ENCODE data around the gene TTC23. TPM values are rescaled to one million over a fixed set of nuclear protein-coding genes. Genes with fewer than 3 reads are reported as not detected.
A peak's percentile ranks its signal among the peaks of the same experiment; 100 is the strongest.

TTC23 gene
- total RNA-seq, 2 donors from 2014 or later, result 16.0 to 18.6 TPM

DNA sequence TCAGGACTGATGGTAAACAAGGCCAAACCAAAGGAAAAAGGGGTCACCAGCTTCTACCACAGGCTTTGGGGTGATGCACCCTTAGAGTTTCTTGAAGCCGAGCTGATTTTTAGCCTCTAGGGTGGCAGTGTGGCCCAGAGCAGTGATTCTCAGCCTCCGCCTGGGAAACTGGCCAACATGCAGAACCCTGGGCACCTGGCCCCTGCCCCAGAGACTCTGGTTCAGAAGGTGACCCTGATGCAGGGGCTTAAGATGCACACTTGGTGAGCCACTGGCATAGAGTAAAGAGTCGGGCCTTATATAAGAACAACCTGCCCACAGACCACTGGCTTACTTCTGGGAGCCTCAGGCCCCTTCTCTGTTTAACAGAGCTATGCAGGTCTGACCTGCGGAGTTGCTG, 100.0 kb downstream of the TTC23 start:
- intact Hi-C loops (cut with DNase I, micrococcal nuclease), result no loop called here
- ATAC-seq (no peak), DNase-seq (no peak)

DNA sequence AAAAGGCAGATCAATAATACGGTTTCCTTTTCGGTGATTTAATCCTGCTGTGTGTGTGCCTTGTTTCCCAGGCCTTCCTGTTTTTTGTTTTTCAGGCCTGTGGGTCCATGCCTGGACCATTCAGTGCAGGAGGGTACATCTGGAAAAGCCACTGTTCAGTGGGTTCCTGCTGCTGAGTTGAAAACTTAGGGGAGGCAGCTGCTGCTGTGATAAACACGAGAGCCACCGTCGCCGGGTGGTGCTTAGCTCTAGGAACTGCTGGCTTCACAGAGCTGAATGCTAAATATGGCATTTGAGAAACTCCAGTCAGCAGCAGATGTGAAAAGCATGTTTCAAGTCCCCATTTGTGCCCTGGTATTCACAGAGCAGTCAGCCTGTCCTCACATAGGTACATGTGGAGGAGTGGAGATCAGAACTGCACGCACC, 100.5 kb downstream of the TTC23 start:
- intact Hi-C loops (cut with DNase I, micrococcal nuclease), result no loop called here
- DNase-seq (no peak), ATAC-seq (no peak)

DNA sequence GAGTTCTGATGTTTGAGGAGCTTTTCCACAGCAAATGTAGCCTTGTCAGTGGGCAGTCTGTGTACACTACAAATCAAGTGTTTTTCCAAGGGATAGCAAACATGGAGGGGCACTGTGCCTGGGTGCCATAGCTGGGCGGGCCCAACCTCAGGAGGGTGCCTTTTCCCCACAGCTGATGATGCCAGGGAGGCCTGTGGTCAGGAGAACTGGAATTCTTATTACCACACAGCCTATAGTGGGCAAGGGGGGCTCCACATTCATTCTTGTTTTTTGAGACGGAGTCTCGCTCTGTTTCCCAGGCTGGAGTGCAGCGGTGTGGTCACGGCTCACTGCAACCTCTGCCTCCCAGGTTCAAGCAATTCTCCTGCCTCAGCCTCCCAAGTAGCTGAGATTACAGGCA, 102.7 kb downstream of the TTC23 start:
- ATAC-seq (no peak), DNase-seq (no peak)
- intact Hi-C loops (cut with DNase I, micrococcal nuclease), result no loop called here

DNA sequence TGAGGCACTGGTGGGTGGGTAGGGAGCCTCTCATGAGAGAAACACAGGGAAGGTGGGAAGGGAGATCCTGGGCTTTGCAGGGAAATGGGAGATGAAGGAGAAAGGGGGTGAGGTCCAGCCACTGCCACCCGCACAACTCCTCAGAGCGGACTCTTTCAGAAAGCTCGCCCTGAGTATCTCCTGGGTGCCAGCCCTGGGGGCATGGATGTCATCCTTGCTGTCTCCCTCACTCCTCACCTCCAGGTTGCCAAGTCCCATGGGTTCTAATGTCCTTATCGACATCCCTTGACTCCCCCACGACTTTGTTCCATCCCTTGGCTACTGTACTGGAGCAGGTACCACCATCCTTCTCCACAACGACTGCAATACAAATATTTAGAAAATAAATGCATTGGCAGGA, 103.6 kb downstream of the TTC23 start:
- ATAC-seq (no peak), DNase-seq (no peak)
- intact Hi-C loops (cut with DNase I, micrococcal nuclease), result no loop called here

DNA sequence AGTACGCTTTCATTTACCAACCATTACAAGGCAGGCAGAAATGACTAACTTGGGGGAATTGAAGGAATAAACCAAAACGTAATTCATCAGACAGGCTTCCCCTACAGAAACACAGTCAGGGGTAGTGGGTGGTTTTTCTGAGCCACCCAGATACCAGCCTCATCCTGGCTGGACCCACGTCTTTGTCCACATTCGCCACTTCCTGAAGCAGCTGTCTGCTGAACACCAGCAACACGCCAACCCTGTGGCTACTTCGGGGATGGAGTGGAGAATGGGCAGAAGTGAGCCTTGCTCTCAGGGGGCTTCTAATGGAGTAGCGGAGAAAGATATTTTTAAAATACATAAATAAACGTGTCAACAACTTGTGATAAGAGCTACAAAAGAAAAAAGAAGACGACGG, 104.4 kb downstream of the TTC23 start:
- ATAC-seq (no peak), DNase-seq (no peak)
- intact Hi-C loops (cut with DNase I, micrococcal nuclease), result no loop called here

DNA sequence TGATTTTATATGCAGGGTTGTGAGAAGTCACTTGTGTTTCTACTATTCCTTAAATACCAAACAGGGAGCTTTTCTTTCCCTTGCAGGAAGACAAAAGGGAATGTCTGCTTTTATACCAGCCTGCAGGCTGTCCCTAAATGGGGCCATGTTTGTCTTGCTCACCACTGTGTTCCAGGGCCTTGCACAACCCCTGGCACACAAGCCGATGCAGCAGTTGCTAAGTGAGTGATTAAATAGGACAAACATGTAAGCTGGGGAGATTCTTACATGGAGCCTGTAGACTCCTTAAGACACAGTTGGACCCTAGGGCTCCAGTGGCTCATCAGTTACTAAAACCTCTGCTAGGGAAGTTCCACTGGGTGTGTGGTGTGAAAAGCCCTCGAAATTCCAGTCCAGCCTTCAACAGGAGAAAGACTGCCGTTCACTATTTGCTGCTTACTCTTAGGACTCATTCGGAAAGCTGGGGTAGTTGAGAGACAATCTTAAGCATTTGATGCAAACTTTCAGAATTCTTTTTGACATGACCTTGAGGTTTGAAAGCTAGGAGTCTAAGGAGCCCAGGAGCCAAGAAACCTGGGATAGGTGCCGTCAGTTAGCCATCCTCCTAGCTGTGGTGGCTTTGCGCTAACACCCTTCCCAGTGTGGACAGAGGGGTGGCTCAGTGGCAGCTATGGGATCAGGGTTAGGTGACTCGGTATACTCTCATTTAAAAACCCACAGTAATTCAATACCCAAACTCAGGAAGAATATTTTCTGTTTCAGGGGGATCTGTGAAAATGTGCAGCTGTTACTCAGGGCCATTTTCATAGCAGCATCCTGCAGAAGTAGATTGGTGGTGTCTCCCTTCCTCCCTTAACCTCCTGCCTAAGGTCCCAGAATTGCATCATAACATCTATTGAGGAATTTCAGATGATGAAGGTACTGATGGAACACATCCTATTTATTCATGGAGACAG, 105.4 kb downstream of the TTC23 start:
- ATAC-seq (peak; percentile 71), DNase-seq (peak; percentile 30 to 64)
- intact Hi-C loops (cut with DNase I, micrococcal nuclease), result no loop called here

DNA sequence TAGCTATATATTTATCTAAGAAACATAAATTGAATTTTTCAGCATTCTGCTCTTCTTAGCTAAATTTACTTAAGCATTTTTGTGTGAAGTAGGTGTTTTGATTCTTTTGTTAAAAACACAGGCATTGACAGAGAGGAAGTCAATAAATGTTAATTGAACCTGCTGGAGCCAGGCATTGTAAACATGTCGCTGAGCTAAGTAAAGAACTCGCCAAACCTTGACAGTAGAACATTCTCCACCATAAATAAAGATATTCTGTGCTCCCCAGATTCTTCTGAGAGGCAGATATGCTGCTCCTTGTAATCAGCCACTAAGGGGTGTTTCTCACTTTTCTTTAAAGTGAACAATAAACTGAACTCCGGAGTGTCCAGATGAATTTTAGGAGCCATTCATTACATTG, 106.1 kb downstream of the TTC23 start:
- DNase-seq (no peak), ATAC-seq (peak; percentile 86)
- intact Hi-C loops (cut with DNase I, micrococcal nuclease), result no loop called here

DNA sequence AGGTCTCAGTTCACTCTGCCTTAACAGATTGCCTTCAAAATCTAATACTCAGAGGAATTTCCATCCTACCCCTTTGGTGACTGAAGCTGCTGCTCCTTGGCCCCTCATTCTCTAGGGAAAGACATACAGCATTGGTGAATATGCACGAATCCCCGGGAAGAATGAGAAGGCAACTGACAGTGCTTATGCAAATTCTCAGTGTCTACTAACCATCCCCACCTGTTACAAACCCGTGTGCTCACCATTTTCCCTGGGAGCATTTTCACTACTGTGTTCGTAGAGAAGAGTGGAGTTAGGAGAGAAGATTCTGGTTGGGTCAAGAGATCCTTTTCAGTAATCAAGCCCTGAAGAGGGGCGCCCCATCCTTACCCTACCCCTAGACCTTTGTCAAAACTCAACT, 106.8 kb downstream of the TTC23 start:
- intact Hi-C loops (cut with DNase I, micrococcal nuclease), result no loop called here
- DNase-seq (no peak), ATAC-seq (no peak)

DNA sequence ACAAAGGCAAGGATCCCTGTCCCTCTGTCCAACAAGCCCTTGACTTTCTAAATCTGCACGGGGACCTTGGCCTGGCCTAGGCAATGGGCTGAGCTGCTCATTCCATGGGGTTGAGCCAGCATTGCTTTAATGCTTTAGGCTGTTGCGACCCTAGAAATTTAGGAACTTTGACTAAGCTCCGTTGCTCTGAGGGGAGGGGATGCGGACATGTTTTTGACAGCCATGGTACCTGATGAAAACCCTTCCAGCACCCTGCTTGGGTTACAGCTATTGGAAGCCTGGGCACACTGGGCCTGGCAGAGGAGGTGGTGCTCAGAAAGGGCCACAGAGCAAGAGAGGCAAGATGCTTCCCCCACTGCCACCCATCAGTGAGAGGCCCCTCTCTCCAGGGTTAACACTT, 107.4 kb downstream of the TTC23 start:
- ATAC-seq (no peak), DNase-seq (no peak)
- intact Hi-C loops (cut with DNase I, micrococcal nuclease), result no loop called here

DNA sequence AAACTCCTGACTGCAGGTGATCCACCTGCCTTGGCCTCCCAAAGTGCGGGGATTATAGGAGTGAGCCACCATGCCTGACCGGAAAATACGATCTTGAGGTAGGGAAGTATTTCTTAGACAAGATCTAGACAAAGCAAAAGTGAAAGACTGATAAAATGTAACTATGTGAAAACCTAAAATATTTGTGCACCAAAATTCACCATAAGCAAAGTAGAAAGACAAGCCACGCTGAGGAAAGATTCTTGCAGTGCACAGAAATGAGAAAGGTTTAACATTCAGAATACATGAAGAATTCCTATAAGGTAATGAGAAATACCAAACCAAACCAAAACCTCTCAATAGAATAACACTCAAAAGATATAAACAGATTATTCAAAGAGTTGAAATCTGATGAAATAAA, 108.8 kb downstream of the TTC23 start:
- DNase-seq, result no peak
- no peak for ATAC-seq
- intact Hi-C loops (cut with DNase I, micrococcal nuclease), result no loop called here

DNA sequence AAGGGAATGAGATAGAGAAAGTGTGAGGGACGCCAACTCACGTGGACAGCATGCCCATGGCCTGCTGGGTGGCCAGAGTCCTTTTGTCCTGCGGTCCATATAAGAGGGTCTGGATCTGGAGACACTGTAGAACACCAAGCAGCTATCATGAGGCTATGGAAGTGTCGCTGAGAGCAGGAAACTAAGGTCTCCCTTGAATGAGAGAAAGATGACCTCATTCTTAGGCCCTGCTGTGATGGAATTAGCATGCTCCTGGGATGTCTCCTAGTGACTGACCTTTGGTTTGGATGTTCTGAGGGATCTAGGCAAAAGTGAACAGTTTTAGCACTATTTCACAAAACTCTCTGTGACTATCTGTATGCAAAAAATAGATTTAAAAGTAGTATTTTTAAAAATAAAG, 110.1 kb downstream of the TTC23 start:
- intact Hi-C loops (cut with DNase I, micrococcal nuclease), result no loop called here
- ATAC-seq, result no peak
- no peak for DNase-seq

DNA sequence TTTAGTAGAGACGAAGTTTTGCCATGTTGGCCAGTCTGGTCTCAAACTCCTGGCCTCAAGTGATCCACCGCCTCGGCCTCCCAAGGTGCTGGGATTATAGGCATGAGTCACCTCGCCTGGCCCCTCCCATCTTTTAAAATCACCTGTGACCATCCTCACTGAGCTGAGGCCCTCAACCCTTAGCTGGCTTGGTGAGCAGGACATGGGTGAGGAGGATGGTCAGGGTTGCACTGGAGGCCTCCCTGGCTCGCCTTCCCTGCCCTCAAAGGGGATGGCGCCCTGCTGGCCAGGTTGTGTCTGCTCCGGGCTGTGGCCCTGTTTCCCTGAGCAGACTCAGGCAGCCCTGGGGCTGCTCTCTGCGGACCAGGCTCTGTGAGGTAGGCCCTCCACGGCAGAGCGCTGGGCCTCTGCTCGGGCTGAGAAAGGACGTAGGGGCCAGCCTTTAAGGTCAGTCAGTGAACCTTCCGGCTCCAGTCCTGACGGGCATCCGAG, 110.8 kb downstream of the TTC23 start:
- intact Hi-C loops (cut with DNase I, micrococcal nuclease), result no loop called here

DNA sequence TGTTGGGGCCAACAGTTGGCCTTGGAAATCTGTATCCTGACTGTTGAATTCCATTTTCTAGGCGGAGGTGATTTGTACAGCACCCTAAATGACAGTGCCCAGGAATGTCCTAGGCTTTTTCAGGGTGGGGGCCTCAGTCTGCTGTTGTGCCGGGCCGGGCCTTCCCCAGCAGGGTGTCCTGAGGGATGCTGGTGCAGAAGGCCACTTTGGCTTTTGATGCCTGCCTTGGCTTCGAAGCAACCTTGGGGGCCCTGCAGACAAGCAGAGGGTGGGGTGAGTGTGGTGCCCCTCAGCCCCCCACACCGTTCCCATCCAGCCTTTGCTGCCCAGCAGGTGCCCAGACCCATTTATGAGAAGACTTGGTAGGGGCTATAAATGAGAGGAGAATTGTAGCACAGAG, 111.5 kb downstream of the TTC23 start:
- intact Hi-C loops (cut with DNase I, micrococcal nuclease), result no loop called here
- ATAC-seq (no peak), DNase-seq (no peak)

More for the DNA sequence above, 110.8 kb downstream of the TTC23 start:
- DNase-seq (no peak), ATAC-seq (peak; percentile 17)

DNA sequence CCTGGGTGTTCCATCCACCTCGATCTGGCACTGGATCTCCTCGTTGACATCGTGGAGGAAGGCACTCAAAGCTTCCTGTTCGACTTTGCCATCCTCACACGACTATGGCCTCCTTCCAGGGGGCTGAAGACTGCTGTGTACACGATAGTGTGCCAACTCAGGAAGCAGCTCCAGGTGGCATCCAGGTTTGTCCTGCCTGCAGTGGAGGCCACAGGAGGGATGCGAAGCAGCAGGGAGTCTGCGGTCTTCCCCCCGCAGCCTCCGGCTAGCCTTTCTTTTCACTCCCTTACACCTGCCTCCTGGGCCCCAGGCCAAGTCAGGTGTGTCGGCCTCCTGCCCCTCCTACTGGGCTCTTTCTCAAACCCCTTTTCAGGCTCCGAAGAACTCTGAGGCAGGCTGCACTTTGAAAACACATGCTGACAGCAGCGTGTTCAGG, 112.3 kb downstream of the TTC23 start:
- DNase-seq (peak in 1 of 2 donors; percentile 40), ATAC-seq (peak; percentile 64)
- intact Hi-C loops (cut with DNase I, micrococcal nuclease), result no loop called here

DNA sequence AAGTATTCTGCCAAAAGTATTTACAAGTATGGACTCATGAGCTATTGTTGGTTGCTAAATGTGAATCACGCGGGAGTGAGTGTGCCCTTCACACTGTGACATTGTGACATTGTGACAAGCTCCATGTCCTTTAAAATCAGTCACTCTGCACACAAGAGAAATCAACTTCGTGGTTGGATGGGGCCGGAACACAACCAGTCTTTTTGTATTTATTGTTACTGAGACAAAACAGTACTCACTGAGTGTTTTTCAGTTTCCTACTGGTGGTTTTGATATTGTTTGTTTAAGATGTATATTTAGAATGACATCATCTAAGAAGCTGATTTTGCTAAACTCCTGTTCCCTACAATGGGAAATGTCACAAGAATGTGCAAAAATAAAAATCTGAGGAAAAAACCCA, 114.2 kb downstream of the TTC23 start:
- ATAC-seq (no peak), DNase-seq (no peak)
- intact Hi-C loops (cut with DNase I, micrococcal nuclease), result no loop called here

DNA sequence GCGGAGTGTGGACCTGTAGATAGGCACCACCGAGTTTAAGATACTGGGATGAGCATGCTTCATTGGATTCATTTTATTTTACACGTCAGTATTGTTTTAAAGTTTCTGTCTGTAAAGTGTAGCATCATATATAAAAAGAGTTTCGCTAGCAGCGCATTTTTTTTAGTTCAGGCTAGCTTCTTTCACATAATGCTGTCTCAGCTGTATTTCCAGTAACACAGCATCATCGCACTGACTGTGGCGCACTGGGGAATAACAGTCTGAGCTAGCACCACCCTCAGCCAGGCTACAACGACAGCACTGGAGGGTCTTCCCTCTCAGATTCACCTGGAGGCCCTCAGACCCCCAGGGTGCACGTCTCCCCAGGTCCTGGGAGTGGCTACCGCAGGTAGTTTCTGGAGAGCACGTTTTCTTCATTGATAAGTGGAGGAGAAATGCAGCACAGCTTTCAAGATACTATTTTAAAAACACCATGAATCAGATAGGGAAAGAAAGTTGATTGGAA, 115.0 kb downstream of the TTC23 start:
- ATAC-seq (no peak), DNase-seq (no peak)
- intact Hi-C loops (cut with DNase I, micrococcal nuclease), result no loop called here

DNA sequence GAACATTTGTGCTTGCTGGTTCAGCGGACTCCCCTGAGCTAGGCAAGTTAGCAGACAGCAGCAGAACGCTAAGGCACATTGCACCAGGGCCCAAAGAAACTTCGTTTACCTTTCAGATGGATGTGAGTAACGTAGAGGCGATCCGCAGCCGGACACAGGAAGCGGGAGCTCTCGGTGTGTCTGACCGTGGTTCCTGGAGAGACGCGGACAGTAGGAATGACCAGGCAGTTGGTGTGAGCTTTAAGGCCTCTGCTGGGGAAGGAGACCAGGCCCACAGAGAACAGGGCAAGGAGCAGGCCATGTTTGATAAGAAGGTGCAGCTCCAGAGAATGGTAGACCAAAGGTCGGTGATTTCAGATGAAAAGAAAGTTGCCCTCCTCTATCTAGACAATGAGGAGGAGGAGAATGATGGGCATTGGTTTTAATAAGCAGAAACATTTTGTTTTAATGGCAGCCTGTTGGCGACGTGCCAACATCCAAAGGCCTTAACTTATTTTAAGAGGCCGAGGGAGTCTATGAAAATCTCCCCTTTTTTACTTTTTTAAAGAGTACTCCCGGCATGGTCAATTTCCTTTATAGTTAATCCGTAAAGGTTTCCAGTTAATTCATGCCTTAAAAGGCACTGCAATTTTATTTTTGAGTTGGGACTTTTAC, 116.6 kb downstream of the TTC23 start:
- no peak for DNase-seq
- ATAC-seq, result peak; percentile 43
- intact Hi-C loops (cut with DNase I, micrococcal nuclease), result no loop called here

DNA sequence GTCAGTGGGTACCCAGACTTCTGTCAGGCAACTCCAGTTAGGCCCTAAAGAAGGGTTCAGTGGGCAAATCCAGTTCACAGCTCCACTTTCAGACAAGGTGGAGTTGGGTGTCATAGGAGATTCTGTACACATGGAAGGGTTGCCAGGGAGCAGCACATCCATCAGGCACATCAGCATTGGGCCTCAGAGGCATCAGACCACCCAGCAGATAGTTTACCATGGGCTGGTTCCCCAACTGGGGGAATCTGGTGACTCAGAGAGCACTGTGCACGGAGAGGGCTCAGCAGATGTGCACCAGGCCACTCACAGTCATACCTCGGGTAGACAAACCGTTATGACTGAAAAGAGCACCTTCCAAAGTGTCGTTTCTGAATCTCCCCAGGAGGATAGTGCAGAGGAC, 117.3 kb downstream of the TTC23 start:
- intact Hi-C loops (cut with DNase I, micrococcal nuclease), result no loop called here
- ATAC-seq, result no peak
- DNase-seq, result no peak

DNA sequence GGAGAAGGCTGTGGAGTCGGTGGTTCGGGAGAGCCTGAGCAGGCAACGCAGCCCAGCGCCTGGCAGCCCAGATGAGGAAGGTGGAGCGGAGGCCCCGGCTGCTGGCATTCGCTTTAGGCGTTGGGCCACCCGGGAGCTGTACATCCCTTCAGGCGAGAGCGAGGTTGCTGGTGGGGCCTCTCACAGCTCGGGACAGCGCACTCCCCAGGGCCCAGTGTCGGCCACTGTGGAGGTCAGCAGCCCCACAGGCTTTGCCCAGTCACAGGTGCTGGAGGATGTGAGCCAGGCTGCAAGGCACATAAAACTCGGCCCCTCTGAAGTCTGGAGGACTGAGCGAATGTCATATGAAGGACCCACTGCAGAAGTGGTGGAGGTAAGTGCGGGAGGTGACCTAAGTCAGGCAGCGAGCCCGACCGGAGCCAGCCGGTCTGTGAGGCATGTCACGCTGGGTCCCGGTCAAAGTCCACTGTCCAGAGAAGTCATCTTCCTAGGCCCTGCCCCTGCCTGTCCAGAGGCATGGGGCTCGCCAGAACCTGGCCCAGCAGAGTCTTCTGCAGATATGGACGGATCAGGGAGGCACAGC, 117.8 kb downstream of the TTC23 start:
- intact Hi-C loops (cut with DNase I, micrococcal nuclease), result no loop called here
- DNase-seq (no peak), ATAC-seq (peak; percentile 81)

Measured in left colon (tissue), 2 donors.